Activated T-cell treated with anti-CD3 and anti-CD28 coated beads, Interleukin-2, amount 50 U/mL, for 48 hours (primary cell): ENCODE data around the gene ATF3.

Source experiments
- DNase-seq, 2 experiments: peaks; one replicate each; pipeline ENCODE4 v3.0.0-alpha.2; 2020

Gene ATF3

GRCh38 chr1:212609701-212610574 is 1.4 kb downstream of the ATF3 start:
- DNase-seq = no peak

DNA sequence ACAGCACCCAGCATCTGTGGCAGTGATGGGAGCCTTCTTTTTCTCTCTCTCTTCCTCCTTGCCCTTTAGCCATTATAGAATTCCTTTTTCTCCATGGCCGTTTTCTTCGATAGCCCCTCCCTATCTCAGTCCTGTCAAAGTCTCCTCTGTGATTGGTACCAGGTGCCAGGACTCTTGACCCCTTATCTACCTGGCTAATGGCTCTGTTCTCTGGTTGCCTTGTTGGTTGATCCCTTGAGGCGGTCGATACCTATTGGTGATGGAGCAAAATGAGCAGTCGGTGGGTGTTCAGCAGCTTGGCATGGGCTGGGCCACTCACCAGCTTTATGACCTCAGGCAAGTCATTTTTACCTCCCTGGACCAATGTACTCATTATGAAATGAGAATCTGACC is 2.0 kb downstream of the ATF3 start:
- no peak for DNase-seq

GRCh38 chr1:212611000-212611948 is 2.7 kb downstream of the ATF3 start:
- no peak for DNase-seq

DNA sequence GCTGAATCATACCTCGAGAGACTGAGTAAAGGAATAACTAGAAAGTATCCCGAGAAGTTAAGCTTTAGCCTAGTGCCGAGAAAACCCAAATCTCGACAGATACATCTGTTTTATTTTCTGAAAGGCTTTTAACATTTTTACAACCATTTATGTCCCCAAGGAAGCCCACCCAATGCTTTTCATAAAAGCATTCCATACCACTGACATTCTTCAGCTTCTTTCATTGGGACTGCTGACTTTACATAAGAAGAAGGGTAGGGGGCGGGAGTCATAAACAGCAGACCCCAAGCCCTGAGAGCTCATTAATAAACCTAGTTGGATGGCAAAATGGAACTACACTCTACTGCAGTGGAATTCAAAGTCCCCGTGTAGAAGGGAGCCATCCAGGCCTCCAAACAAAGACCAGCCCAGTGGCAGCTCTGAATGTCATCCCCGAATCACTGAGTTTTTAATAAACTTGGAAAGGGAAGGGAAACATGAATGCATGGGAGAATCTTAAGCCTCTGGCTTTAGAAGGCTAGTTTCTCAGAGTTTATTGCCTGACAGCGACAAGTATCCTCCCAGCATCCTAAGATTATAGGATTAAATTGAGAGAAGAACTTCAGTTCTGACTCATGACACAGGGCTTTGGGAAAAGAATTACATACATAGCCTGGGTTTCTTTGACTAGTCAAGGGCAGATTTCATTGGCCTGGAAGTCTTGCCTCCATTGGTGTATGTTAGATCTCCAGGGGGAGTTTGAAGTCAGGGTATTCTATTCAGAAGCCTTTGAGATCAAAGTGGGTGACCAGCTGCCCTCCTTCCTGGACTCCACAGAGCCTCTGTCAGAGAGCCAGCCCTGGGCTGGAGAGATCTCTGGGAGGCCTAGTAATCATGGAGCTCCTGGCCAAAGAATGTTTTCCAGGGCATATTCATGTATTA is 3.7 kb downstream of the ATF3 start:
- DNase-seq = no peak

DNA sequence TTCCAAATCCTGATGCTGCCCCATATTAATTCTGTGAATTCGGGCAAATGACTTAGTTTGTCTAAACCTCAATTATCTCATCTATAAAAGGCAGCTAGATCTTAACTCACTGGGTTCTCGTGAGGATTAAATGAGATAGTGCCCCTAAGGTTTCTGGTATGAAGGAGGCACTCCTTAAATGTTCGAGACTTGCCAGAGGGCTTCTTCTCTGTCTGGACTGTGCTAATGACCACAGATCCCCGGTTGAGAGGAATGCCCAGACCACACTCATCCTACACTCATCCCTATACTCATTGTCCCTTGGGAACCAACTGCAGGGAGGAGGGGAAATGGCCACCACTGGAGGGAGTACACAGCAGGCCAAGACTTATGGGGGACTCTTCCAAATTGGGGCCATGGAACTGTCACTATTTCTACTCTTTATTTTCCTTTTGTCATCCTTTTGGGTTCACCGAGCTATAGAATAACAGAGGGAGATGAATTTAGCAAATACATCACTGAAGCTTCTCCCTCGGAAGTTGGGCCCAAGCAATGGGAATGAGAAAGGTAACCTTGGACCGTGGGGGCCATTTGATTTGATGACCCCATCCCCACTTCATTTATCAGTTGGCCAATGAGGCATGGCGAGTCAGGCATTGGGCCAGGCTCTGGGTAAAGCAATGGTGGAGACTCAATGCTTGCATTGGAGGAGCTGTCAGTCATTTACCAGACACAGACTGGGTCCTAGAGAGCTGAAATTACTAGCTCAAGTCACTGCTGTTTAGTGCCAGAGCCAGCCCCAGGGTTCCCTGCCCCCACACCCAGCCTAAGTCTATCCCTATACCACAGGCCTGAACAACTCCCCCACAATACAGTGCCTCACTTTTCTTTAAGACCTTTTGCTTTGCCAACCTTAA is 5.1 kb downstream of the ATF3 start:
- no peak for DNase-seq

- no peak for DNase-seq
Observed at GRCh38 chr1:212614453-212615200, 6.1 kb downstream of the ATF3 start.

GRCh38 chr1:212615201-212615470 is 6.6 kb downstream of the ATF3 start:
- DNase-seq = no peak

DNA sequence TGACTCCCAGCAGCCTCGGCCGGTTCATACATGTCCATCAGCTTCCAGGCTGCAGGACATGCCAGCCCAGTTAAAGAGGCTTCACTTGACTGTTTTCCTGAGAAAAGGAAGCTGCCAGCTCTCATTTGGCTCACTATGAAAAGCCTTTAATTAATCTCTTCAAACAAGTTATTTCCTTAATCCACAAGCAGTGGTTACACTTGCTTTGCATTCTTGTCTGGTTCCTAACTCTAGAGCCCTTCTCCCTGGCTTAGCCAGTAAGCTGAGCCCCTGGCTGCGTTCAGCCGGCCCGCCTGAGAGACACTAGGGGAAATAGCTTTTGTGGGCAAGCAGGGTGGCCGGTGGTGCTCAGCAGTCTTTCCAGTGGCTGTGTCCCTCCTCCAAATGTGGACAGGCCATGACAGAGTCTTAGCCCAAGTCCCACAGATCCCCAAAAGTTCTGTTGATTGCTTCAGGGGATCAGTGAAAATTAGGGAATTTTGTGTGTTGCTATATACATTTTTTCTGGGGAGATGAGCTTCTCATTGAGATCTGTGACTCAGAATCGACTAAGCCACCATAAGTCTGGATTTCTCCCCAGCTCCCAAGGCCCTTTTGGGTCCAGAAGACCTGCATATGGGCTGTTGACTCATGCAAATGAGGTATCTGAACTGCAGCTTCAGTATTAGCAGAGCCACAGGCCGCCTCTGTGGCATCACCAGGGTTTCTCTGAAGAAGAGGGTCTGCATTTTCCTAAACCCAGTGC is 10.1 kb downstream of the ATF3 start:
- no peak for DNase-seq

- DNase-seq = no peak
Observed at GRCh38 chr1:212620293-212620692, 11.7 kb downstream of the ATF3 start.

GRCh38 chr1:212621043-212621948 is 12.7 kb downstream of the ATF3 start:
- DNase-seq = no peak

DNA sequence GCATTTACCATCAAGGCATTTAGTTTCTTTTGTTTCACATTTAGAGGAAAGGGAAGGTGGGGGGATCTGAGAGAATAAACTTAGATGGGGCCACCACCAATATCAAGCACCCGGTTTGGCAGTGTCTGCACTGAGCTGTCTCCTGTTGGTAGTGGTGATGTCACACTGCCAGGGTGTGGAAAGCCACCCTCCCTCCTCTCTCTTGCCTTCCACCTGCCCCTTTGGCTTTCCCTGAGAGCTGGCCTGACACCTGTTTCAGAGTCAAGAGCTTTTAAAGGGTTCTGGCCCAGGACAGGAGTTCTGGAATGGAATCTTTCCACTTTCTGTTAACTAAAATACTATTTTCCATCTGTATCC is 13.4 kb downstream of the ATF3 start:
- no peak for DNase-seq

DNA sequence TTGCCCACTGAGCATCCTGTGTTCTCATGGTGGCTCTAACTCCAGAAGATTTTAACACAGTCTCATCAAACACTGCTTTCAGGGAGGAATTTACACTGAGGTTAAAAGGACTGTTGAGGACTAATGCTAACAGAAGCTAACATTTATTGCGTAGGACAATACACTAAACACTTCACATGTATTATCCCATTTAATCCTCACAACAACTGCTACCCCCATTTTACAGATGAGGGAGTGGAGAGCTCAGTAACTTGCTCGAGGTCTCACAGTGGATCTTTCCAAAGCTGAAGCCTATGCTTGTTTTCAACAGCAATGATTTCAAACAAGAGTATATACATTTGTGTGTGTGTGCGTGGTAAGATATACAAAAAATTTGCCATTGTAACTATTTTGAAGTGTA is 13.9 kb downstream of the ATF3 start:
- no peak for DNase-seq

DNA sequence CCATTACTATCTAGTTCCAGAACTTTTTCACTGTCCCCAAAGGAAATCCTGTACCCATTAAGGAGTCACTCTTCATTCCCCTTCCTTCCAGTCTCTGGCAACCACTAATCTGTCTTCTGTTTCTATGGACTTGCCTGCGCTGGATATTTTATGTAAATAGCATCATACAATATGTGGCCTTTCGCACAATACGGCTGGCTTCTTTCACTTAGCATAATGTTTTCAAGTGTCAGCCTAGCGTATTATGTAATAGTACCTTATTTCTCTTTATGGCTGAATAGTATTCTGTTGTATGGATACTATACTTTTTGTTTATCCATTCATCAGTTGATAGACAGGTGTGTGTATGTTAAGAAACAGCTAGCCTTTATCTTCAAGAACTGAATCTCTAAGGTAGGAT is 14.3 kb downstream of the ATF3 start:
- no peak for DNase-seq

- no peak for DNase-seq
Observed at GRCh38 chr1:212623603-212624002, 15.0 kb downstream of the ATF3 start.

- DNase-seq = no peak
Observed at GRCh38 chr1:212624976-212625501, 16.5 kb downstream of the ATF3 start.

- DNase-seq = no peak
Observed at GRCh38 chr1:212625781-212626450, 17.4 kb downstream of the ATF3 start.

- no peak for DNase-seq
Observed at GRCh38 chr1:212628046-212628445, 19.5 kb downstream of the ATF3 start.

- DNase-seq = no peak
Observed at GRCh38 chr1:212628813-212629415, 20.4 kb downstream of the ATF3 start.
